GM18867 (cell line): ENCODE data around the gene PRIMA1.

Experiments used
- ATAC-seq: cut with Tn5 transposase; IDR thresholded peaks from one replicate; pipeline ENCODE4 v1.9.1; 2021; ENCODE audit warnings: mild to moderate bottlenecking, moderate library complexity; ENCODE audit not compliant: unreplicated experiment

The PRIMA1 gene

DNA sequence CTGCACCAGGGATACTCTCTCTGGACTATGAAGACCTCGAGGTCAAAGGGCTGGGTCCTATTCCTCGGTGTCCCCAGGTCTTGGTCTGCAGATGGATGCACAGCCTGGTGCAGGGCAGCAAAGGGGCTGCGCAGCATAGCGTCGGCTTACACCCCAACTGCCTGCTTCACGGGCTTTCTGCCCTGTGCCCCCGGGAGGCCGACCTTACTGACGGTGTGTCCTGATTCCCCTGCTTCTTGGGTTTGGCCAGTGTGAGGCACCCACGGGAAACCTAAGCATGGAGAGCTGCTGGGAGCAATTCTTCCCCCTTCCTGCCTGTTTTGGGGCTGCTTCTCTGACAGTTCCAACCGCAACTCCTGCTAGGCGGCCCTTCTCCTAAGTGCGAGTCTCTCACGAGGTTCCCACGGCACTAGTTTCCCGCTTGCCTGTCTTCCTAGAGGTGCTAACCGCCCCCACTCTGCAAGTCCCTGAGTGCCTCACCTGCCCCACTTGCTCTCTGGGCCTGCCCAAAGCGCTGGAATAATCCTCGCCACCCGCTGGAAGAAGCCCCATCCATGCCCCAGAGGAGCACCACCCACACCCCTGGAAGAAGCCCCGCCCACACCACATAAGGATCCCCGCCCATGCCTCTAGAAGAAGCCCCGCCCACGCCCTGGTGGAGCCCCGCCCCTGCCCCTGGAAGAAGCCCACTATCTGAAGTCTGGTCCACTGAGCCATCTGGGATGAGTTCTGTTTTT, 54.0 kb downstream of the PRIMA1 start:
- no peak for ATAC-seq

DNA sequence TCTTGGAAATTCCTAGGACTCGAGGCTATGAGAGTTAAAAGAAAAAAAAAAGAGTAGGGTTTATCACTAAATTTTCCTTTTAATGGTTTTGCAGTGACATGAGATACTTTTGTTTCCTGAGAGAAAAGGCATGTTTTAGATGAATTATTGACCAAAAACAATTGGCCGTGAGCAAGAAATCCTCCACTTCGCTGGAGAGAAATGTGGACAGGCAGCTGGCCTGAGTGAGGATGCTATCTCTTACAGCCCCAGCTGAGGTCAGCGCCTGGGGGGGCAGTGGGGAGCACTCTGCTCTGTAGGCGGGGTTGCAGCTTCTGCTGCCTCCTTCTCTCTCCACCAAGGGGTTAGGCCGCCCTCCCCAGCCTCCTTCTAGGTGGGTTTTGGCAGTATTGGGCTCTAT, 54.7 kb downstream of the PRIMA1 start:
- ATAC-seq = no peak

DNA sequence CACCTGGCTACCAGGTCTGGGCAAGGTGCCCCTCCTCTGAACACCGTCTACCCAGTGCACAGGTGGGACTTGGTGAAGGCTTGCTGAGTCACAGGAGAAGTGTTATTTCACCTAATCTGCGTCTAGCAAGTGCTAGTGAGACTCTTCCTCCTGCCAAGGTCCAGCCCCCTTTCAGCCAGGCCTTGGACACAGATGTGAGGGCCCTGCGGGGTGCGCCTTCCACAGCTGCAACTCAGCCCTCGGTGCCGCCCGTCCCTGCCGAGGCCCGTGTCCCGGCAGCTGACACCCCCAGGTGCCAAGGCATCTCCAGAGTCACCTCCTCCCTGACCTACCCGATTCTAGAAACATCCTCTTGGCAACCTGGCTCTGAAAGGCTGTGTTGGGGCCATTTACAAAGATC, 55.1 kb downstream of the PRIMA1 start:
- no peak for ATAC-seq

DNA sequence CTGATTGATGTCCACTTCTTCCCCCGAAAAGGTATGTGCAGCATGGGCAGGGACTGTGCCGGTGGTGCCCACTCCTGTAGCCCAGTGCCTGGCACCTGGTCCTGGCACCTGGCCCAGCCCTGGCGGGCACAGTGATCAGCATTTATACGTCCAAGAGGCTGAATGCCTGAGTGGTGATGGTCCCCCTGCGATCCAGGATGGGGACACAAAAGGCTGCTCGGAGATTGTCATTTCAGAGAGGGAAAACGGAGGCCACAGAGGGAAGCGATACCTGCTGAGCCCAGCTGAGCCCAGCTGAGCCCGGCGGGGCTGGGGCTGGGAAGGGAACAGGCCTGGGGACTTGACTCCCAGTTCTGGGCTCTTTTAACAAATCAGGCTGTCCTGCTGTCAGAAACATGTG, 55.8 kb downstream of the PRIMA1 start:
- no peak for ATAC-seq

DNA sequence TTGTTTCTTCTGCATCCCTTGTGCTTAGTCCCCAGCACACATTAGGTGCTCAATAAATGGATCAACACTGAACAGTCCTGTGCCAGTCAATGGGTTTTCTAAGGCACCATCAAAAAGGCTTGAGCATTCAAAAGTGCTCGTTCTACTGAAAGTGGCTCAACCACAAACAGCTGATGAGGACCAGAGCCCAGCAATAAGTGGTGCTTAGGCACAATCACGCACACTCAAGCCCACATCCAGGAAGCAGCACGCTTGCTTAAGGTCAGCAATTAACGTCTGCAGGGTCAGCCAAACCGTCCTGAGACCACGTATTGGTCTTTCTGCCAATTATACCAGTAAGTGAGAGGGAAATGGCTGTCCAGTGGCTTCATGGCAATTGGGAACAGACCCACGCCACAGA, 56.5 kb downstream of the PRIMA1 start:
- no peak for ATAC-seq

DNA sequence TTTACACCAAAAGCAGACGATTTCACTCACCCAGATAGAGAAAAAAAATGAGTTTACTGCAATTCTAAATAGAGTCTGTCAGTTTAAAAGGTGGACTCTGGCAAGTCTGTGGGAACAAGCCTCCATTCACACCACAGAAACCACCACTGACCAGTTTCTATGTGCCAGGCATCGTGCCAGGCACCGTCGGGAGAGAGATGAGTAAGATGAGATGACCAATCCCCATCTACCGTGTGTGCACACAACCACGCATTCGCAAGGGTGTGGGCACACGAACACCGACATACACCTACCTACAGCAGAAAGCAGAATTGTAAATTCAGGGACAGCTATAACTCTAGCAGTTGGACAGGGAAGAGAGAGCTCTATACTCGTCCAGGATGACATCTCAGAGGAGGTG, 58.3 kb downstream of the PRIMA1 start:
- ATAC-seq = no peak

DNA sequence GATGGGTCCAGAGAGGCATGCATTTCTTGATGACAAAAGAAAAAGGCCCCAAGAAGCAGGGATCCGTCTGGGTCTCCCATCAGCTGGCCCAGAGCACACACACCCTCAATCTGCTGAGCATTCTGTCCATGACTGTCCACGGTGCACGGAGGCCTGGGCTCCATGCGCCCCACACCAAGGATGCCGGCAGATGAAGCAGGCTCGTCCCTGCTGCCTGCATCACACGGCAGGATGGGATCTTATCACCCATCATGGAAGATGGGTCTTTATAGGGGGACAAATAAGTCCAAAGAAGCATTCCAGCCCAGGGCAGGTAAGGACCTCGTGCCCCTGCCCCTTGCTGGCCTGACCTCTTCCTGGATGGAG, 59.7 kb downstream of the PRIMA1 start:
- ATAC-seq = no peak

DNA sequence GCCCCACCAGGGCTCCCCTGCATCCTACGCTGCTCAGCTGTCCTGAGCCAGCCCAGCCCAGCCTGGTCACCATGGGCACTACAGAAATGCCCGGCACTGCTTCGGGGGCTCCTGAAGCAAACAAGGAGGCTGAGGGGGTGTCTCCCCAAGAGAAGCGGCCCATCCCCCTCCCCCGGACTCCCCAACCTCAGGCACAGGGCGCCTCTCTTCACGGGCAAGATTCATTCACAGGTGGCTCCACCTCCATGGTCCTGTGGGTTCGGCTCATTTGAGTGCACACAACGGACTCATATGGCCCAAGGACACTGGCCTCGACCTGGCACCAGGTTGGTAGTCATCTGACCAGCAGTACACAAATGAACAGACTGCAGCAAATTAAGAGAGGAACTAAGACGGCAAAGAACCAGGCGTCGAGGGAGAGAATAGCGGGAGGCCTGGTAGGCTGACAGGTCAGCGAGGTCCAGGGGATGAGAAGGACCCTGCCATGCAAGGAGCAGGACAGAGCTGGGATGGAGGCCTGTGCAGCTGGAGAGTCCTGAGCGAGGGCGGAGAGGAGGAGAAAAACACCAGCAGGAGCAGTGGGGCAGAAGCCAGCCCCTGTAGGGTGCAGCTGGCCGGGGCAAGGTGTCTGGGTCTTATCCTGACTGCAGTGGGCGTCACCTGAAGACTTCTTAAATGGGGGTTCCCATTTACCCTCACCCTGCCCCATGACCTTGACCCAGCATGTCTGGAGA, 60.2 kb downstream of the PRIMA1 start:
- ATAC-seq = no peak

DNA sequence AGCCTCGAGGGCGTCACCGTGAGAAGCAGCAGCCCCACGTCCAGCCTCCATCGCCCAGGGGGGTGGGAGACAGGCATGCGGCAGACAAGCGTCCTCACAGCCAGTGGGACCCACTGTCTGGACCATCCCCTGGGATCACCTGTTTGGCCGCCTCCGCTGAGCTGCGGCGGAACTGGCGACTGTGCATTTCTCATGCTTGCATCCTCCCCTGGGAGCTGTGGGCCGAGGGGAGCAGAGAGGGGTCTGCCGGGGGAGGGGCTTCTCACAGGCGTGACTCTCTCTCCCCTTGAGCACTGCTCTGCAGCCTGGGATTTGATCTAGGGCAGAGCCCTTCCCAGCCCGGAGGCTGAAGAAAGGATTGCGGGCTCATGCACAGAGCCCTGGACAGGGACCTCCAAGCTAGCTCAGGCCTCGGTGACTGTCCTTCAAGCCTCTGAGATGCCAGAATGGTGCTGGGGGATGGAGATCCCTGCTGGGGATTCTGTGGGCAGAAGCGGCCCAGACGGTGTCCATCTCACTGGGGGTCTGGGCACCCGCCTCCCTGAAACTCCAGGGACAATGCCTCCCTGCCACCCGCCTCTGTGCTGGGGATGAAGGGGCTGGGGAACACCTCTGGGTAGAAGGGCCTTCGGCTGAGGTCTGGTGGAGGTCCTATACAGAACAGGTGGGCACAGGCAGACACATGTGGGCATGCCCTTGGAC, 61.1 kb downstream of the PRIMA1 start:
- no peak for ATAC-seq

DNA sequence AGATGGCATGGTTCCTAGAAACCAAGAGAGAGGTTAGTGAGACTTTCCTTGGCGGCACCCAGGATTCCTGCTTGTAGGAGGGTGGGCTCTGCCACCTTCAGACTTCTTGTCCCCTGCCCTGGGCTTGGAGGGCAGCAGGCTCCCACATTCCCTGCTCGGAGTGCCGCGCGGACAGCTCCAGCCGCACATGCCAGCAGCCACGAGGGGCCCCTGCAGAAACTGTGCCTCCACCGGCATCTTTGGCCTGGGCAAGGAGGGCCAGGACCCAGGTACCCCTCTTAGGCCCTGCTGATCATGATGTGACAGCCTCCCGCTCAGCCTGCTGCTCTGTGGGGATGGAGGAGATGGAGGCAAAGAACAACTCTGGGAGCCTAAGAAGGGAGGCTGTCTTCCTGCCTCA, 62.3 kb downstream of the PRIMA1 start:
- no peak for ATAC-seq

DNA sequence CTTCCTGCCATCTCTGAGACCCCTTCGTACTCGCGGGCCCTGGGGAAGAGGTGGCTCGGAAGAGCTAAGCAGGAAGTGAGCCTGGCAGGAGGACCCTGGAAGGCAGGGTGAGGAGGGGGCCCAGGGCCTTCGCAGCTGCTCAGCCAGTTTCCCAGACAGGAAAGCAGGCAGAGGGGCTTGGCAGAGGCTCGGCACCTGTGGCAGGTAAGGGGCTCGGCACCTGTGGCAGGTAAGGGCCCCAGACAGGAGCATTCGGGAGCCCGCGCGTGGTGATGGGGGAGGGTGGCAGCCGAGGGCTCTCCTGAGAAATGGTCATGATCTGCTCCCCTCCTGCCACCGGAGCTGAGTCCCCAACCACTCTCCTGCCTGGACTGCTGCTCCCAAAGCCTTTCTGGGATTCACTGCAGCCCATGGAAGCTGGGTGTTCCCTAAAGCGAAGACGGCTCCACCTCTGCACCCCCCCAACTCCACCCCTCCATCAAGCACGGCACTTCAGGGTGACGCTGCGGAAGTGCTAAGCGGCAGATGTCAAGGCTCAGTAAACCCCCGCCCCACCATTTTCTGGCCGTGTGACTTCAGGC, 63.2 kb downstream of the PRIMA1 start:
- no peak for ATAC-seq

DNA sequence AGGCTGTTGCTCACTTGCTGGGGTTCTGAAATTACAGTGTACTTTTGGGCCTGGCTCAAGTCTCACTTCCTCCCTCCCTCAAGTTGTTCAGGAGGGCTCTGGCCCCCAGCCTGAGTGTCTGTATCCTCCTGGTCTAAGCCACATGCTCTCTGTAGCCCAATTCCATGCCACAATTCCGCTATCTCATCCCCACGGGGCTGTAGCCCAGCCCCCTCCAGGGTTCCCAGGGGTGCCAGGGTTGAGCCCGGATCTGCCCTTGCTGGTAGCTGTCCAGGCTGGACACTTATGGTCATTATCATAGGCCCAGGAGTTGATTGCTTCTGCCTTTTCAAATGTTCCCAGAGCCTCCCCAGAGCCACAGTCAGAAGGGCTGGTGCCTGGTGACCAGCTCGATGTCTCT, 65.3 kb downstream of the PRIMA1 start:
- no peak for ATAC-seq

DNA sequence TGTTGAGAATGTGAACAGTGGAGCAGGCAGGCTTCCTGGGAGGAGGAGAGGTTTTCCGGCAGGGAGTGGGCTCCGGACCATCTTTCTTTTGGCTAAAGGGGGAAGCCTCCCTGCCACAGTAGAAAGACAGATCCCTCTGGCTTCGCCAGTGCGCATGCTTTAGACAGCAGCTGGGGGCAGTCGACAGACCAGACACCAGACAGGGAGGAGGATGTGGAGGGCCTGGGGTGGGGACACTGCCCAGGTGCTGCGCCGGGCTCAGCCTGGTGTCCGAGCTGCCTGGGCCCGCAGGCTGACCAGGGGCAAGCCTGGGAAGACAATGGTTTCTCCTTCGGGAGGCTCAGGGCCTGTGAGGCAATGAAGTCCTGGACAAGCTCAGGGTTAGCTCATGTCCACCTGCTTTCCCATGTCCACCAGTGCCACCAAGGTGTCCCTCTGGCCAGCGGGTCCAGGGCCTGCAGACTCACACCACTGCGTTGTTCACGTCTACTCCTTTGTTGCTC, 67.3 kb downstream of the PRIMA1 start:
- no peak for ATAC-seq

DNA sequence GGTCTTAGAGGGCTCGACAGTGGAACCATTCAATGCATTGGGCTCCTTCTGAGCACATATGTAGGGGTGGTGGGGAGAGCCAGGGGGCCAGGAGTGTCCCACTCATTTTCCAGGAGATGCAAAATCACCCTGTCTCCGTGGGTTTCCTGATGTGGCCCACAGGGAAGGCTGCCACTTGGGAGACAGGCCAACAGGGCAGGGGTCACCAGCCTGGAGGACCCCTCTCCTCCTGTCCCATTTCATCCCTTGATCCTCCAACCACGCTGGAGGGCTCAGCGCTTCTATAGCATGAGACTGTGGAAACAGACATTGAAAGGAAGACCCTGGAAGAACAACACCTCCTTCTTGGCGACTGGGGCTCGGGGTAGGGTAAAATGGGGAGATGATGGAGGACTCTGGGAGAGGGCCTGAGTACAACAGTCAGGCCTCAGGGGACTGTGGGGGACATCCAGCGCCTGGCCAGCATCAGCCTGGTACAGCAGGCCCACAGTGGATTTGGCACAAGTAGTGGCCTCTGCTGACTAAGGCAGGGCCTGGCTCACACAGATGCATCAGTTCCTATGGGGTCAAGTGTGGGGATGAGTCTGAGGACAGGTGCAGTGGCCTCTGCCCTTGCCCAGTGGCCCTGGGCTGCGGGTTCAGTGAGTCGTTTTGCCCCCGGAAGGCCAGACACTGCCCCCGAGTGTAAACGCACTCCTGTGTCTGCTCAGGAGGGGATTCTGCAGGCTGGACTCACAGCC, 68.0 kb downstream of the PRIMA1 start:
- ATAC-seq = no peak

DNA sequence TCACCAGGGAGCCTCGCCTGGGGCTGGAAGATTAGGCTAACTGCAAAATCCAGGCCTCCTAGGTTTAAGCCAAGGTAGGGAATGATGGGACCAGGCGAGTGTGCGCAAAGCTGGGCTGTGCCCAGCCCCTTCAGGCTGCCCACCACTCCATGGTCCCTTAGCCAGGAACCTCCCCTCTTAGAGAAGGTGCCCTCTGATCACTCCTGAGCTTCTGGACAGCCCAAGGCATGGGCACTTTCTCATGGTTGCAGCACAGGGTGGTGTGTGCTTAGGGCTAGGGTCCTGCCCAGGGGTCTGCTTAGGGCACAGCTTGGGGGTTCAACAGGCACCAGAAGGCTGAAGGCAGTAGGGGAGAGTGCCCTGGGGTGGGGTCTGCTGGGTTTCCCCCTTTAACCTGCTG, 69.0 kb downstream of the PRIMA1 start:
- ATAC-seq = no peak

DNA sequence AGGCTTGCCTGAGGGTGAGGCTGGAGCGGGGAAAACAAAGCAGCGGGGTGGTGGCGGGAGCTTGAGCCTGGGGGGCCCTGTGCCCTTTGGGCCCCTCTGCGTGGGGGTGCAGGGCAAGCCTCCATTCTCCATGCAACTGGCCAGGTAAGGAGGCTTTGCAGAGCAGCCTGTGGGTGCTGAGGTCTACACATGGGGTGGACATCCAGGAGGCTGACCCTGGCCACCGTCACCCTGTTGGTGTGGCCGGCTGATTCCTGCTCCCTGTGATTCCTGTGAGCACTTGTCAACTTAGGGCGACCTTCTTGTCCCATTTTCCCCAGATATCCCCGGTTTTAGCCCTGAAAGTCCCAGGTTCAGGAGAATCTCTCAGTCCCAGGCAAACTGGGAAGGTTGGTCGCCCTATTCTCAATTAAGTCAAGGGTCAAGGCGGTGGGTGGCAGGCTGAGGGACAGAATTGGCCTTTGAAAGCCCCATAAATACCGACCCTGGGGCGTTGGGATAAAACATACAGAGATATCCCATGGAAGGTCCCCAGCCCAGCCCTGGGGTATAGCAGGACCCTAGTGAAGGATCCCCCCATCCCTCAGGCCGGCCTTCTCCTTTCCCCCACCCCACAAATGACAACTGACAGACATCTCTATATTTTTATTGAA, 70.5 kb downstream of the PRIMA1 start:
- ATAC-seq = no peak

DNA sequence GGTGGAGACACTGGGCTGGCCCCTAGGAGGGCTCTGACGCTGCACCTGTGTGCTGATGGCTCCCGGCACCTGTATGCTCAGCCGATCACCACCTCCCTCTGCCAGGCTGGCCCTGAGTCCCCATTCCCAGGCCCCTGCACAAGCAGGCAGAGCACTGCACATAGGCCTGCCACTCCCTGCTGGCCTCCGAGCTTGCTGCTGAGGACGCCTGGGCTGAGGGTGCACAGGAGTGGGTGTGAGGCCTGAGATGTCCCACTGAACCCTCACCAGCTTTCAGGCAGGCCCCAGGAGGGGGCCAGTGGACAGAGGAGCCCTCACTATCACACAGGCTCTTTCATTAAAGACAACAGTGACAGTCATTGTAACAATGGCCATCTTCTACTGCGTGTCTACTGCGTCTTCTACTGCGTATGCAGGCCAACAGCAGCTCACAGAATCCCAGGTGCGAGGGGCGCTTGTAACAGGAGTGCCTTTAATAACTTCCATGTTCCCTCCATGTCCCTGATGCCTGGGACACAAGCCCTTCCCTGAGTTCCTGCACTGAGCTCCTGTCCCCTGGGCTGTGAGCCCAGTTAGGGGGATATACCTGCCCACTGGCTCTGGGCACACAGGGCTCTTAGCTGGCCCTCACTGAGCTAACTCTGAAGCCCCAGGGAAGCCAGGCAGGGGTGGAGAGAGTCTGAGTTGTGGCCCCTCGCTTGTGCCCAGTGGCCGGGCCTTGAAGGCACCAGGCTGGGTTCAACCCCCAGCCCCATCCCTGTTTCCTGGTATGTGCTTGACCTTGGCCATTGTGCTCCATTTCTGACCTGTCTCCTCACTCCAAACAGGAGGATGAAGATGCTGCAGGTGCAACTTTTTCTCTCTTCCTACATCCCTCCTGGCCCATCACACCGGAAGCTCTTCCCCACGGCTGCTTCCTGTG, 71.3 kb downstream of the PRIMA1 start:
- ATAC-seq = no peak

DNA sequence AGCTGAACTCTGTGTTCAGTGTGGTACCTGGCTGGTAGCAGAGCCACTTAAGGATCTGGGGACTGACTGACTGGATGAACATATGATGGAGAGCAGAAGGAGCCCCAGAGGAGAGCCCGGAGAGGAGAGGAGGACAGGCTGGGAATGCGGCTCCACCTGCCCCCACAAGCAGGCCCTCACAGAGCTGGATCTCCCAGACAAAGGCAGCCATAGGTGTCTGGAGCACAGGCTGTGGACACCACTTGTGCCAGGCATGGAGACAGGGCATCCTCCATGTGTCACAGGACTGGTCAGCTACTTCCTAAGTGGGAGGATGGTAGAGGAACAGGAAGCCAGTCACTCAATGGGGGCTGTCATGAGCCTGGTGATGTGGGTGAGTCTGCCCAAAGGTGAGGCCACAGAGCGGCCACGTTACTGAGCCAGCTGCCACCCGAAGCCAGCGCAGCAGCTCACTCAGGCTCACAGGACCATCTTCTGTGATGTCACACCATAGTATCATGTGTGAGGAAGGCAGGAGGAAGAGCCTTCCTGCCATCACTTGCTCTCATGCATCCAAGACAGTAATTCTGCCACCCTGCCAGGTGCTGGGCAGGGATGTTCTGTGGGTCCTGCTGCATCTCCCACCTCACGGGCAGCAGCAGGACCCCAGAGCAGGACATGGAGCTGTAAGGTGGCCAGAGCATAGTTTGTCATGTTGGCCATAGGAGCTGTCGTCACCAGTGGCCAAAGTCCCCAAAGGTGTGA, 72.1 kb downstream of the PRIMA1 start:
- no peak for ATAC-seq
